NT2/D1 (cell line): ENCODE measurements around the gene TMED7.

Experiments
- SUZ12 ChIP-seq: IDR thresholded peaks from 2 replicates; pipeline ENCODE4 v1.6.1; 2011; ENCODE audit not compliant: insufficient read length, insufficient read depth; ENCODE audit errors: extremely low read depth
- YY1 ChIP-seq: IDR thresholded peaks from 2 replicates; pipeline ENCODE4 v1.6.1; 2011; ENCODE audit not compliant: insufficient read length, insufficient read depth
- ZNF274 ChIP-seq: IDR thresholded peaks from 2 replicates; pipeline ENCODE4 v1.6.1; 2011; ENCODE audit warnings: mild to moderate bottlenecking, low read depth, low read length

- TF ChIP-seq ZNF274 = no peak
- TF ChIP-seq YY1 = no peak
- no peak for TF ChIP-seq SUZ12
These were observed 20.4 kb downstream of the TMED7 start for GRCh38 chr5:115605436-115605835.
